ENCODE measurements around the gene TBC1D1. TPM values are rescaled to one million over a fixed set of nuclear protein-coding genes. Genes with fewer than 3 reads are reported as not detected.
A peak's percentile ranks its signal among the peaks of the same experiment; 100 is the strongest.

The TBC1D1 gene
- polyA plus RNA-seq, 1 donor (not counting 4 experiments of a cell fraction or from before 2014, with no cell fraction given) = 32.5 TPM

GRCh38 chr4:38078590-38079421 is 187.9 kb downstream of the TBC1D1 start:
- peak overlapping the region; percentile 67 for H3K4me2 ChIP-seq (ENCODE audit: control insufficient read depth, extremely low read depth, insufficient read depth, low read depth, low read length)
- TF ChIP-seq EZH2 (IDR thresholded peaks at IDR 0.05; ENCODE audit: low read length) = no peak
- TF ChIP-seq, protein P1, sequence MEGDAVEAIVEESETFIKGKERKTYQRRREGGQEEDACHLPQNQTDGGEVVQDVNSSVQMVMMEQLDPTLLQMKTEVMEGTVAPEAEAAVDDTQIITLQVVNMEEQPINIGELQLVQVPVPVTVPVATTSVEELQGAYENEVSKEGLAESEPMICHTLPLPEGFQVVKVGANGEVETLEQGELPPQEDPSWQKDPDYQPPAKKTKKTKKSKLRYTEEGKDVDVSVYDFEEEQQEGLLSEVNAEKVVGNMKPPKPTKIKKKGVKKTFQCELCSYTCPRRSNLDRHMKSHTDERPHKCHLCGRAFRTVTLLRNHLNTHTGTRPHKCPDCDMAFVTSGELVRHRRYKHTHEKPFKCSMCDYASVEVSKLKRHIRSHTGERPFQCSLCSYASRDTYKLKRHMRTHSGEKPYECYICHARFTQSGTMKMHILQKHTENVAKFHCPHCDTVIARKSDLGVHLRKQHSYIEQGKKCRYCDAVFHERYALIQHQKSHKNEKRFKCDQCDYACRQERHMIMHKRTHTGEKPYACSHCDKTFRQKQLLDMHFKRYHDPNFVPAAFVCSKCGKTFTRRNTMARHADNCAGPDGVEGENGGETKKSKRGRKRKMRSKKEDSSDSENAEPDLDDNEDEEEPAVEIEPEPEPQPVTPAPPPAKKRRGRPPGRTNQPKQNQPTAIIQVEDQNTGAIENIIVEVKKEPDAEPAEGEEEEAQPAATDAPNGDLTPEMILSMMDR (optimal IDR thresholded peaks at IDR 0.05 in 1 of 3, IDR thresholded peaks at IDR 0.05 in 1 of 3, conservative IDR thresholded peaks at IDR 0.05 in 1 of 3; ENCODE audit: extremely low read depth in 1 of 3, insufficient read depth in 2 of 3, low read length in 3 of 3) = no peak
- no peaks in the 10 kb centered on the region for H3K9me1 ChIP-seq (ENCODE audit: control insufficient read depth, extremely low read depth, insufficient read depth, low read length)
- no peaks in the 10 kb centered on the region for H3K9me3 ChIP-seq (ENCODE audit: control insufficient read depth, low read depth, low read length)
- dilution Hi-C loops (cut with MboI; ENCODE audit: extremely low pct_ligation_motif_present, low sequenced_read_pairs) = no loop called here
- H3K27me3 ChIP-seq (ENCODE audit: control insufficient read depth, extremely low read depth, insufficient read depth, low read length) = no peaks in the 10 kb centered on the region
- H3K36me3 ChIP-seq (ENCODE audit: control insufficient read depth in 2 of 2, extremely low read depth in 1 of 2, insufficient read depth in 2 of 2, low read length in 2 of 2) = no peaks in the 10 kb centered on the region
- H2AFZ ChIP-seq (ENCODE audit: control insufficient read depth, low read length) = peak overlapping the region; percentile 59
- no peak overlapping the region for H3K4me3 ChIP-seq (ENCODE audit: control insufficient read depth in 2 of 3, extremely low read depth in 1 of 3, insufficient read depth in 2 of 3, low read depth in 1 of 3, low read length in 3 of 3)
- FAIRE-seq = peak; percentile 78
- peak overlapping the region; percentile 72 for H3K27ac ChIP-seq (ENCODE audit: control insufficient read depth, insufficient read depth, low read length)
- no peaks in the 10 kb centered on the region for H3K79me2 ChIP-seq (ENCODE audit: control insufficient read depth, insufficient read depth, low read length)
- peaks cover 20% of the 10 kb centered on the region for H3K4me1 ChIP-seq (ENCODE audit: control insufficient read depth, extremely low read depth, insufficient read depth, low read length)
- DNase-seq (ENCODE audit: low read depth, low spot score) = no peak
- H3K9ac ChIP-seq (ENCODE audit: control insufficient read depth, extremely low read depth, insufficient read depth, low read length) = peak overlapping the region; percentile 68
- H4K20me1 ChIP-seq (ENCODE audit: control insufficient read depth, extremely low read depth, insufficient read depth, low read length) = no peaks in the 10 kb centered on the region

DNA sequence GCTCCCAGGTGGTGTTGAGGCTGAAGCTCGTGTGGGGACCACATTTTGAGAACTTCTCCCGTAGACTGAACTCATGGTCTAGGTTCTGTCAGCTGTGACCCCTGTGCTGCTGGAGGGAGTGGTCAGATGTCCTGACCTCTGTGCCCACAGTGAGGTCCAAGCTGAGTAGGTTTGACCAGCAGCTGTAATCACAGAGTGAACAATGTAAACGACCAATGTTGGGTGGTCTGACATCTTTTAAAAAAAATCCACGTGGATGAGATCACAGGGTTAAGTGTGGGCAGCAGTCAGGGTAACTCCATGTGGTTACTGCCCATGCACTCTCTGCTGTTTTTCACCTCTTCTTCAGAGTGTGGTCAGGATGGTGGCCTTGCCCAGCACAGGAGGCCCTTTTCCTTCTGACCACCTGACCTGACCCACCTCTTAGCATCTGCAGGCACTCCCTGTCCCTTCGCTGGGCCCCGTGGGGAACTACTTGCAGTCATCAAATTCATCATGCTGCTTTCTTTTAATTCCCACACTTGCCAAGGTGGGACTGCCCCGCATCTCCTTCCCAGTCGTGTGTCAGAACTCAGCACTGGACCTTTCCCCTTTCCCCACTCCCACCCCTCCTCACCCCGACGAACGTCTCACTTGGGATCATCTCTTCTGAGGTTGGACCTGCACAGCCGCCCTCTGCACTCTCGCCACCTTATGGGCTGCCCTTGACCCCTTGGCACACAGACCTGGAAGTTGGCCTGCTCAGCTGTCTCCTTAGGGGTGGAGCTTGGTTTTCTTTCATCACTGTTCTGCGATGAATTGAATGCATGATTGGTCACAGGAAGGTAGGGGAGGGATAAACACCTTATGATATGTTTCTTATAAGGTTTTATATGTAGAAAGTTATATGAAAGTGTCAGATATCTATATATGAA is 189.4 kb downstream of the TBC1D1 start:
- Histone ChIP-seq H3K4me2 (ENCODE audit: control insufficient read depth, extremely low read depth, insufficient read depth, low read depth, low read length) (no peak overlapping the region), H3K27me3 (ENCODE audit: control insufficient read depth, extremely low read depth, insufficient read depth, low read length) (no peaks in the 10 kb centered on the region), H2AFZ (ENCODE audit: control insufficient read depth, low read length) (no peak overlapping the region), H3K4me1 (ENCODE audit: control insufficient read depth, extremely low read depth, insufficient read depth, low read length) (peaks cover 16% of the 10 kb centered on the region), H3K9me1 (ENCODE audit: control insufficient read depth, extremely low read depth, insufficient read depth, low read length) (no peaks in the 10 kb centered on the region), H3K9ac (ENCODE audit: control insufficient read depth, extremely low read depth, insufficient read depth, low read length) (no peak overlapping the region), H3K4me3 (ENCODE audit: control insufficient read depth in 2 of 3, extremely low read depth in 1 of 3, insufficient read depth in 2 of 3, low read depth in 1 of 3, low read length in 3 of 3) (no peak overlapping the region), H3K36me3 (ENCODE audit: control insufficient read depth in 2 of 2, extremely low read depth in 1 of 2, insufficient read depth in 2 of 2, low read length in 2 of 2) (no peaks in the 10 kb centered on the region), H3K9me3 (ENCODE audit: control insufficient read depth, low read depth, low read length) (no peaks in the 10 kb centered on the region), H3K27ac (ENCODE audit: control insufficient read depth, insufficient read depth, low read length) (no peak overlapping the region), H3K79me2 (ENCODE audit: control insufficient read depth, insufficient read depth, low read length) (no peaks in the 10 kb centered on the region), H4K20me1 (ENCODE audit: control insufficient read depth, extremely low read depth, insufficient read depth, low read length) (no peaks in the 10 kb centered on the region)
- dilution Hi-C loops (cut with MboI; ENCODE audit: extremely low pct_ligation_motif_present, low sequenced_read_pairs) = no loop called here
- TF ChIP-seq, protein P1 (optimal IDR thresholded peaks at IDR 0.05 in 1 of 3, IDR thresholded peaks at IDR 0.05 in 1 of 3, conservative IDR thresholded peaks at IDR 0.05 in 1 of 3; ENCODE audit: extremely low read depth in 1 of 3, insufficient read depth in 2 of 3, low read length in 3 of 3) = no peak
- TF ChIP-seq EZH2 (IDR thresholded peaks at IDR 0.05; ENCODE audit: low read length) = no peak
- no peak for DNase-seq (ENCODE audit: low read depth, low spot score)
- FAIRE-seq = no peak

Data from keratinocyte (primary cell).